ENCODE measurements around the gene ASCC3.

The ASCC3 gene

GRCh38 chr6:100599088-100599770 is 281.9 kb downstream of the ASCC3 start:
- TF ChIP-seq GATA2 (IDR thresholded peaks at IDR 0.05; ENCODE audit: low read depth, low read length): no peak

- TF ChIP-seq GATA3 (IDR thresholded peaks at IDR 0.05; ENCODE audit: low read depth, low read length) (no peak), GATA2 (IDR thresholded peaks at IDR 0.05; ENCODE audit: low read depth, low read length) (no peak)
Observed at GRCh38 chr6:100595456-100595855, 285.7 kb downstream of the ASCC3 start.

- no peak for TF ChIP-seq GATA3 (IDR thresholded peaks at IDR 0.05; ENCODE audit: low read depth, low read length)
- TF ChIP-seq GATA2 (IDR thresholded peaks at IDR 0.05; ENCODE audit: low read depth, low read length): no peak
Observed at GRCh38 chr6:100593522-100593921, 287.6 kb downstream of the ASCC3 start.

GRCh38 chr6:100592929-100593328 is 288.2 kb downstream of the ASCC3 start:
- no peak for TF ChIP-seq GATA2 (IDR thresholded peaks at IDR 0.05; ENCODE audit: low read depth, low read length)
- TF ChIP-seq GATA3 (IDR thresholded peaks at IDR 0.05; ENCODE audit: low read depth, low read length): no peak

GRCh38 chr6:100577425-100577824 is 303.7 kb downstream of the ASCC3 start:
- TF ChIP-seq GATA2 (IDR thresholded peaks at IDR 0.05; ENCODE audit: low read depth, low read length) (no peak), GATA3 (IDR thresholded peaks at IDR 0.05; ENCODE audit: low read depth, low read length) (no peak)

GRCh38 chr6:100575921-100576320 is 305.2 kb downstream of the ASCC3 start:
- TF ChIP-seq GATA3 (IDR thresholded peaks at IDR 0.05; ENCODE audit: low read depth, low read length) (no peak), GATA2 (IDR thresholded peaks at IDR 0.05; ENCODE audit: low read depth, low read length) (no peak)

- TF ChIP-seq GATA2 (IDR thresholded peaks at IDR 0.05; ENCODE audit: low read depth, low read length) (no peak), GATA3 (IDR thresholded peaks at IDR 0.05; ENCODE audit: low read depth, low read length) (no peak)
Observed at GRCh38 chr6:100574836-100575235, 306.3 kb downstream of the ASCC3 start.

GRCh38 chr6:100573166-100573565 is 308.0 kb downstream of the ASCC3 start:
- TF ChIP-seq GATA2 (IDR thresholded peaks at IDR 0.05; ENCODE audit: low read depth, low read length): no peak
- TF ChIP-seq GATA3 (IDR thresholded peaks at IDR 0.05; ENCODE audit: low read depth, low read length): no peak

- TF ChIP-seq GATA2 (IDR thresholded peaks at IDR 0.05; ENCODE audit: low read depth, low read length) (no peak), GATA3 (IDR thresholded peaks at IDR 0.05; ENCODE audit: low read depth, low read length) (no peak)
Observed at GRCh38 chr6:100568255-100568654, 312.9 kb downstream of the ASCC3 start.

GRCh38 chr6:100566563-100566962 is 314.6 kb downstream of the ASCC3 start:
- TF ChIP-seq GATA3 (IDR thresholded peaks at IDR 0.05; ENCODE audit: low read depth, low read length): no peak
- no peak for TF ChIP-seq GATA2 (IDR thresholded peaks at IDR 0.05; ENCODE audit: low read depth, low read length)

GRCh38 chr6:100565439-100566104 is 315.6 kb downstream of the ASCC3 start:
- TF ChIP-seq GATA2 (IDR thresholded peaks at IDR 0.05; ENCODE audit: low read depth, low read length) (no peak), GATA3 (IDR thresholded peaks at IDR 0.05; ENCODE audit: low read depth, low read length) (no peak)

GRCh38 chr6:100559859-100560258 is 321.3 kb downstream of the ASCC3 start:
- TF ChIP-seq GATA2 (IDR thresholded peaks at IDR 0.05; ENCODE audit: low read depth, low read length): no peak

GRCh38 chr6:100554228-100554627 is 326.9 kb downstream of the ASCC3 start:
- TF ChIP-seq GATA2 (IDR thresholded peaks at IDR 0.05; ENCODE audit: low read depth, low read length) (no peak), GATA3 (IDR thresholded peaks at IDR 0.05; ENCODE audit: low read depth, low read length) (no peak)

GRCh38 chr6:100553243-100553642 is 327.9 kb downstream of the ASCC3 start:
- TF ChIP-seq GATA3 (IDR thresholded peaks at IDR 0.05; ENCODE audit: low read depth, low read length) (no peak), GATA2 (IDR thresholded peaks at IDR 0.05; ENCODE audit: low read depth, low read length) (no peak)

GRCh38 chr6:100549406-100550167 is 331.5 kb downstream of the ASCC3 start:
- TF ChIP-seq GATA3 (IDR thresholded peaks at IDR 0.05; ENCODE audit: low read depth, low read length): no peak
- TF ChIP-seq GATA2 (IDR thresholded peaks at IDR 0.05; ENCODE audit: low read depth, low read length): no peak

All from SH-SY5Y (cell line).